HG03439 (cell line): ENCODE measurements around the gene HSPA2.
"Not testable (repeated sequence)": the region's sequence is repeated elsewhere in the genome, so short reads cannot be mapped to it uniquely, and the experiment has no call there.

Experiments
- ATAC-seq: cut with Tn5 transposase; IDR thresholded peaks from one replicate; pipeline ENCODE4 v1.9.1; 2021; ENCODE audit warnings: mild to moderate bottlenecking, moderate library complexity; ENCODE audit not compliant: unreplicated experiment

The HSPA2 gene

DNA sequence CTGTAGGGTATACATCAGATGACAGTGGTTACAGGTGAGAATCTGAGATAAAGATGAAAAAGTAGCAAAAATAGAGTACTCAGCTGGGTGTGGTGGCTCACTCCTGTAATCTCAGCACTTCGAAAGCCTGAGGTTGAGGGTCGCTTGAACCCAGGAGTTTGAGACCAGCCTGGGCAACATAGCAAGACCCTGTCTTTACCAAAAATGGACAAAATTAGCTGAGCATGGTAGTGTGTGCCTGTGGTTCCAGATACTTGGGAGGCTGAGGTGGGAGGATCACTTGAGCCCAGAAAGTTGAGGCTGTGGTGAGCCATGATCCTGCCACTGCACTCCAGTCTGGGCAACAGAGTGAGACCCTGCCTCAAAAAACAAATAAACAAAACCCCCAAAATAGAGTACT is 17.7 kb downstream of the HSPA2 start:
- ATAC-seq = not testable (repeated sequence)

DNA sequence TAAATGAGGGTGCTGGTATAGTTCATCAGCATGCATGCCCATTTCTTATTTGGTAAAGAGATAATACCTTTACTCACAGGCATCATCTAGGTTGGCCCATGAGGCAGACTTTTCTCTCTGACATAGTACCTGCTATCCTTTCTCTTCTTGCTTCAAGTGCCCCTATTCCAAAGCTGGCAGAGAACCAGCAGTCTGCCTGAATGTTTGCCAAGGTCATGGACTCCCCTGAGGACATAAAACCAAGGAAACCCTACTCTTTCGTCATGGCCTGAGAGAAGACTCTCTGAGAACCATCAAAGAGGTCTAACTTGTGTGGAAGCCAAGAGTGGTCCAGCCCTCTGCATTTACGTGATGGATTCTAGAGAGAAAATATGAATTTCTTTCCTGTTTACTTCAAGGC is 21.1 kb downstream of the HSPA2 start:
- no peak for ATAC-seq

GRCh38 chr14:64562436-64562835 is 21.9 kb downstream of the HSPA2 start:
- no peak for ATAC-seq

DNA sequence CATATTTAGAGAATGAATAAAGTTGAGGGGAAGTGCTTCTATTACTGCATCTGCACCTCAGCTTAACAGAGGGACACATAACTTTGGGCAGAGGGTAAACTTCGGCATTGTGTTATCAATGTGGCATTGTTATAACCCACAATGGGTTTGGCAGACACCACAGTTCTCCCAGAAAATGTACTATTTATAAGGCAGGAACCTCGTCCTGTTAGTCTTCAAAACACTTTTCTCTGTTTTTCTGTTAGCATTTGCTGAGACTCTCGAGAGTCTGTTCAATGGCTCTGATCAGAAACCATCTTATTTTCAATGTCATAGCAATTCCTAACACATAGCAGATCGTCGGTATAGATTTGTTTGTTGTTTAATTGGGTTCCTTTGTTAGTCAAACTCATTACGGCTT is 23.2 kb downstream of the HSPA2 start:
- no peak for ATAC-seq

GRCh38 chr14:64566651-64567122 is 26.1 kb downstream of the HSPA2 start:
- ATAC-seq = no peak

DNA sequence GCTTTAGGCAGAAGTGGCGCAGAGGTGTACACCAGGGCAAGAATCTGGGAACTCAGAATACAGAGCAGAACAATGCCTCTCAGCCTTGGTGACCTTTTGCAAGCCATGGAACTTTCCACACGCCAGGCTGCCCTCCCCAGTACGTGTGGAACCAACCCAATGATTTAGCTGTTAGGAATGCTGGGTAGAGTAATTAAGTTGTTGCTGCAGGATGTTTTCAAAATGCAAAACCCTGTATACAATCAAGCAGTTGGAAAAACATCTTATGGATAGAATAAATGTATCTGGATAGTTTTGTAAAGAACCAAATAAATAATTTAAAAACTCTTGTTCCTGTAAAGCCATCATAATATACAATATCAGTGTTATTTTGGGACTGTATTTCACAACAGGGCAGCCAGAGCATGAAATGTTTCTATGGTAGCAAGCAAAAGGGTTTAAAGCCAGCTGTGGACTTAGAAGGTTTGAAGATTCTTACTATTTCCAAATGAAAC is 28.6 kb downstream of the HSPA2 start:
- ATAC-seq = no peak

GRCh38 chr14:64569646-64570045 is 29.1 kb downstream of the HSPA2 start:
- ATAC-seq = not testable (repeated sequence)

- no peak for ATAC-seq
These were observed 32.0 kb downstream of the HSPA2 start for GRCh38 chr14:64572386-64573104.

DNA sequence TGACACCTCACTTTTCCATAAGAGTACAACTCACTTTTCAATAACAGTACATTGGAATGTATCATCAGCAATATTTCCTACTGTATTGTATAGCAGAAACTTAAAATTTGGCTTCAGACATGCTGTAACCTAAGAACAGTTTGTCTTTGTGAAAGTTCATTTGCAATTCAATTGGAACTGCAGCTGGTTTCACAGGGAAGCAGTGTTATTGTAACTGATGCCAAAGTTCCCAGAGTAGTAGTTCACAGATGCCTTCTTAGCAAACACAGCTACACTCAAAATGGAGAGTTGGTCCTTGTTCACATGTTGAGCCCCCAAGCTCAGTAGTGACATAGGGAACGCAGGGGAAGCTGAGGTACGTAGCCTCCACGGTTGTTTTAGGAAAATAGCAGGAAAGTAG is 32.6 kb downstream of the HSPA2 start:
- no peak for ATAC-seq

DNA sequence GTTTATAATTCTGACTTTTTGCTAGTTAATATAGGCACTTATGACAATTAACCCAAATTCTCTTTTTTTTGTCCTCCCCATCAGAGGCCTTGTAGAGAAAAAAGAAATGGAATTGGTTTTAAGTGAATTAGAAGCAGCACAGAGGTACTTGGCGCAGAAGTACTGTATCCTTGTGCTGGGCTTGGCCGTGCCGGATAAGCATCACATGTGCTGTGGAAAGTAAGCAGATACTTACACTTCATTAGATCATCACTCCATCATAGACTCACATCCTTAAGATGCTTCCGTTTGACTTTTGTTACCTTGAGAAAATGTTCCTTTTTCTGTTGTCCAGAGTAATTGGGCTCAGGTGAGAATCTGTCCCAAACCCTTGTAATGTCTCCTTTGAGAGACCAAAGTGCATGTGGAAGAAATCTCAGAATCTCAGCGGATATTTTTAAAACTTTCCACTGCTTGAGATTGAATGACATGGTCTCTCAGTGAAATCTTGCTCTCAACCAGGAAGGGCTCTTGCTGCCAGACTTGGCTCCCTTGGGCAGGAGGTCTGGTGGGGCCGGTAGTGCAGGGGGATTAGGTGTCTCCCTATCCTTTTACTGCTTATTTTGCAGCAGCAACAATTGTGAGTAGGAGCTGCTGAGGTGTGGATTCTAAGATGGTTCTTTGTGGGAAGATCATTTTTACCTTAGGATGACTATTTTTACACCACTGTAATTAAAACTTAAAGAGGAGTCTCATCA is 34.0 kb downstream of the HSPA2 start:
- no peak for ATAC-seq

DNA sequence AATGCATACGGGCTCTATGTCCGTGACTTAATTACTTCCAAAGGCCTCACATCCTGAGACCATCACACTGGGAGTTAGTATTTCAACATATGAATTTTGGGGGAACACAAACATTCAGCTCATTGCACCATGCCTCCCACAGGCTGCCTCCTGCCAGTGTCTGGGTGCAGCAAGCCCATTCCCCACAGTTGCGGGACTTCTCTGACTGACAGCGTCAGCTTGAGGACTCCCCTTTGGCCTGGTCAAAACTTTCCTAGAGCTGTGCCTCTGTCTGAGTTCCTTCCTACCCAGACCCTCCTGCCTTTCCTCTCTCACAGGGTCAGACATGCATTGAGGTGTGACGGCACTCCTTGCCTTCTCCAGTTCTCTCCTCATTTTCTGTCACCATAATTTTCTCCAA is 36.7 kb downstream of the HSPA2 start:
- no peak for ATAC-seq

GRCh38 chr14:64580467-64580866 is 39.9 kb downstream of the HSPA2 start:
- no peak for ATAC-seq

DNA sequence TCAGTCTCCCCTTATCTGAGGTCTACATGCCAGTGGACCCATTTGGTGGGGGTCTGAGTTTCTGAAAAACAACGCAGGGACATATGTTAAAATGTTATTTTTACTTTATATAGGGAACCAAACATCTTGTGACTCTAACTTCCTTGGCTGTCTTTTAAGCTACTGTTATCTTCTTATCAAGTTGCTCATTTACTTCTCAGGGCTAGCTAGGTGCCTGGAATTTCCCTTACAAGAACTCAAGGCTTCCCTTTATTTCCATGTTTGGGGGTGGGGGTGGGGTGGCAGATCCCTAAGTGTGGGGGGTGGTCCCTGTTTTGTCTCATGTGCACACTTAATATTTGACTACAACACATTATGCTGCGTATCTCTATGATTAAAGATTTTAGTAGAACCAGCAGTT is 40.8 kb downstream of the HSPA2 start:
- ATAC-seq = no peak

- ATAC-seq = no peak
These were observed 41.3 kb downstream of the HSPA2 start for GRCh38 chr14:64581817-64582216.

DNA sequence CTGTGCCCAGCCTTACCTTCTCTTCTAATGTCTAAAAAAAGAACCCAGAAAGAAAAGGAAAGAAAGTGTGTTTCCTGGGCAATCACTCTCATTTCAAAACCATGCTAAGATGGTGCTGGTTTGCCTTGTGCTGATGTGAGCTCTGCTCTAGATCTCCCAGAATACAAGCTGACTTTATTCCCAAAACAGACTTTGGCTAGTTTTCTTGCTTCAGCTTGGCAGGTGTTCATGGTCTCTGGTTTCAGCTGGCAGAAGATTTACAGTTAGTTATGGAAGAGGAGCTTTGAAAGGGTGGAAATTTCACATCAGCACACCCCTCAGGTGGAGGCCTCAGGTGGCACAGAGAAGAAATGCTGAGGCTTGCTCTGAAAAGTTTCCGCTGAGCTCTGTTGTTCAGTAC is 43.6 kb downstream of the HSPA2 start:
- no peak for ATAC-seq

DNA sequence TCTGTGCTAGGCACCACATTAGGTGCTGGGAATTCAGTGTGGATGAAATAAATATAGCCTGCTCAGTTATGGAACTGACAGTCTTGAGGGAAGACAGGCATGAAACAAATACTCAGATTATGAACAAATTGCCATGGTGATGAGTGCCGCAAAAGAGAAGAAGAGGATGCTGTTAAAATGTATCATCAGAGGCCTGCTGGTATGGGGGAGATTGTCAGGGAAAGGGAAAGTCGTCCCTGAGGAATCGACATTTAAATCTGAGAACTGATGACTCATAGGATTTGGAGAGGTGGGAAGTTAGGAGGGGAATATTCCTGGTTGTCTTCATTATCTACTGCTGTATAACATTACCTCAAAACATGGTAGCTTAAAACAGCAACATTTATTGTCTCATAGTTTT is 51.3 kb downstream of the HSPA2 start:
- no peak for ATAC-seq
